ENCODE results near the gene MCU. TPM values are rescaled to one million over a fixed set of nuclear protein-coding genes. Genes with fewer than 3 reads are reported as not detected.

The MCU gene
- polyA plus RNA-seq, 4 donors, result 38.0 to 61.1 (median 45.4) TPM

GRCh38 chr10:72796042-72796441 lies 104.1 kb downstream of the MCU start:
- DNase-seq (ENCODE audit: low read depth in 4 of 4, low spot score in 3 of 4), result no peak

GRCh38 chr10:72796538-72796937 lies 104.6 kb downstream of the MCU start:
- DNase-seq (ENCODE audit: low read depth in 4 of 4, low spot score in 3 of 4), result no peak

GRCh38 chr10:72800000-72800740 lies 108.2 kb downstream of the MCU start:
- DNase-seq (ENCODE audit: low read depth in 4 of 4, low spot score in 3 of 4), result no peak

- no peak for DNase-seq (ENCODE audit: low read depth in 4 of 4, low spot score in 3 of 4)
These were observed 108.8 kb downstream of the MCU start for GRCh38 chr10:72800741-72801092.

- no peak for DNase-seq (ENCODE audit: low read depth in 4 of 4, low spot score in 3 of 4)
These were observed 109.4 kb downstream of the MCU start for GRCh38 chr10:72801263-72801868.

- DNase-seq (ENCODE audit: low read depth in 4 of 4, low spot score in 3 of 4), result no peak
These were observed 110.4 kb downstream of the MCU start for GRCh38 chr10:72802332-72802731.

- no peak for DNase-seq (ENCODE audit: low read depth in 4 of 4, low spot score in 3 of 4)
These were observed 111.0 kb downstream of the MCU start for GRCh38 chr10:72802763-72803505.

GRCh38 chr10:72808001-72808400 lies 116.1 kb downstream of the MCU start:
- no peak for DNase-seq (ENCODE audit: low read depth in 4 of 4, low spot score in 3 of 4)

- no peak for DNase-seq (ENCODE audit: low read depth in 4 of 4, low spot score in 3 of 4)
These were observed 117.1 kb downstream of the MCU start for GRCh38 chr10:72809006-72809405.

- DNase-seq (ENCODE audit: low read depth in 4 of 4, low spot score in 3 of 4), result no peak
These were observed 119.0 kb downstream of the MCU start for GRCh38 chr10:72810976-72811375.

- DNase-seq (ENCODE audit: low read depth in 4 of 4, low spot score in 3 of 4), result no peak
These were observed 120.4 kb downstream of the MCU start for GRCh38 chr10:72812415-72812752.

- DNase-seq (ENCODE audit: low read depth in 4 of 4, low spot score in 3 of 4), result no peak
These were observed 120.9 kb downstream of the MCU start for GRCh38 chr10:72812753-72813430.

- no peak for DNase-seq (ENCODE audit: low read depth in 4 of 4, low spot score in 3 of 4)
These were observed 122.3 kb downstream of the MCU start for GRCh38 chr10:72814099-72814790.

- no peak for DNase-seq (ENCODE audit: low read depth in 4 of 4, low spot score in 3 of 4)
These were observed 124.6 kb downstream of the MCU start for GRCh38 chr10:72816565-72816964.

- no peak for DNase-seq (ENCODE audit: low read depth in 4 of 4, low spot score in 3 of 4)
These were observed 126.1 kb downstream of the MCU start for GRCh38 chr10:72818076-72818475.

GRCh38 chr10:72819053-72819452 lies 127.1 kb downstream of the MCU start:
- no peak for DNase-seq (ENCODE audit: low read depth in 4 of 4, low spot score in 3 of 4)

GRCh38 chr10:72821606-72822005 lies 129.7 kb downstream of the MCU start:
- no peak for DNase-seq (ENCODE audit: low read depth in 4 of 4, low spot score in 3 of 4)

- DNase-seq (ENCODE audit: low read depth in 4 of 4, low spot score in 3 of 4), result no peak
These were observed 130.5 kb downstream of the MCU start for GRCh38 chr10:72822342-72822986.

GRCh38 chr10:72825163-72825562 lies 133.2 kb downstream of the MCU start:
- no peak for DNase-seq (ENCODE audit: low read depth in 4 of 4, low spot score in 3 of 4)

- DNase-seq (ENCODE audit: low read depth in 4 of 4, low spot score in 3 of 4), result no peak
These were observed 134.4 kb downstream of the MCU start for GRCh38 chr10:72826346-72826745.

All from left renal pelvis (tissue), 4 donors.